Posterior vena cava (tissue), 2 donors: ENCODE measurements around the gene NPPC. TPM values are rescaled to one million over a fixed set of nuclear protein-coding genes. Genes with fewer than 3 reads are reported as not detected.

Experiments
- DNase-seq: peaks from one replicate; pipeline ENCODE4 v3.0.0-alpha.2; 2020; ENCODE audit warnings: low spot score
- intact Hi-C, 2 donors: fragments of 100-400 bp; cut with DNase I; formaldehyde crosslinking; loops; one replicate each; pipeline versions ENCODE4 v1.14.1 to v1.14.2; 2022 to 2023
- total RNA-seq, 2 donors: library from RNA; stranded (reverse); fragmentation: NEBNext Ultra II Directional; extraction: Animal tissue kit (Norgen Biotek cat#: 25700); gene quantifications; one replicate each; pipeline ENCODE4 v1.2.1, GENCODE V29; 2021
- donor health status: DM: yes; HTN: yes; CAD: no.
- donor health status: DM: yes; HTN: yes; CAD: no.

The NPPC gene
- total RNA-seq, 2 donors from 2014 or later, result 0.93 to 9.2 TPM

DNA sequence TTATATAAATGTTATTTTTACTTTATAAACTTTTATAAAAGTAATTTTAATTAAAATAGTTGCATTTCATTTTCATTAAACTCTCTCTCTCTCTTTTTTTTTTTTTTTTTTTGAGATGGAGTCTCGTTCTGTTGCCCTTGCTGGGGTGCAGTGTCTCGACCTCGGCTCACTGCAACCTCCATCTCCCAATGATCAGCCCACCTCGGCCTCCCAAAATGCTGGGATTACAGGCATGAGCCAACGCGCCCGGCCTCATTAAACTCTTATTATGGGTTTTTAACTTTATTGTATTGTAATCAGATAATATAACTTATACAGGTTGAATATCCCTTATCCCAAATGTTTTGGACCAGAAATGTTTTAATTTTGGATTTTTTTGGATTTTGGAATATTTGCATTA, 10.9 kb upstream of the NPPC start:
- intact Hi-C loops, result no loop called here
- DNase-seq, result peak; percentile 48

DNA sequence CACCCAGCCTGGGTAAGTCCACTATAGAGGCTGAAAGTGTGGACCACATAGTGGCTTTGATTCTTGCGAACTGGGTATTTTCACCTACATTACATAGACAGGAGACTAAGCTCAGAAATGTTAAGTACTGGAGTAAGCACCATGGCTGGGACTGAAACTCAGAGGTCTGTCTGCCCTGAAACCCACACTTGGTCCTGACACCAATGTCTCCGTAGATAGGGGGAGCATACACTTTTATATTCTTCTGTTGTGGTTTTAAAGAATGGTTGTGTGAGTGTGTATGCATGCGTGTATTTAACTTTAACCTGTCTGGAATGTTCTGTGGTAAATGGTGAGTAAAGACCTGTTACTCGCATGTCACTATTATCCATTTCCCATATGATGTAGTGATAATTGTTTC, 10.3 kb upstream of the NPPC start:
- intact Hi-C loops, result no loop called here
- DNase-seq, result no peak

DNA sequence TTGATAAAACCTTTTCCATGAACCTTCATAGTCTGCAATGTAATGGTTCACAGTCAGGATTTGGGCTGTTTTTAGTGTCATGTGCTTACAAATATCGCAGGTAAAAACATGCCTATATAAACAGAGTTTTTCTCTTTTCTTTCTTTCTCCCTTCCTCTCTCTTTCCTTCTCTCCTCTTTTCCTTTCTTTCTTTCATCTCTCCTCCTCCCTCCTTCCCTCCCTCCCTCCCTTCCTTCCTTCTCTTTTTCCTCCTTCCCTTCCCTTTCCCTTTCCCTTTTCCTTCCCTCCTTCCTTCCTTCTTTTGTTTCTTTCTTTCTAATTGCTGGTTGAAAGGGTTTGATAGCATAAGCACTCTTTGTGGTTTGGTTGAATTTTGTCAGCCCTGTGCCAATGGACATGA, 9.6 kb upstream of the NPPC start:
- intact Hi-C loops, result no loop called here
- DNase-seq, result no peak

DNA sequence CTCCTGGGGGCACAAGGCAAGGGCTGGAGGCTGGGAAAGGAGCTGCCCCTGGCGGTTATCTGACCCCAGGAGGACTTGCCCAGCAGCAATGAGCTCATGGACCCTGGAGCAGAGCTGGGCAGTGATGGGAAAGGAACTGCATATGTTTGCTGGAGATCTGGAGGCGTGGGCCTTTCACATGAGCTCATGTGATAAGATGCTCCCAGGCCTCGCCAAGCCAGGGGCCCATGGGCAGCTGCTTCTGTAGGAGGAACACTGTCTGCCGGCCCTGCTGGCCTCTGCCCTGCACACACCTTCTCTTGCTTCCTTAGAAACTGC, 9.0 kb upstream of the NPPC start:
- intact Hi-C loops, result no loop called here

DNA sequence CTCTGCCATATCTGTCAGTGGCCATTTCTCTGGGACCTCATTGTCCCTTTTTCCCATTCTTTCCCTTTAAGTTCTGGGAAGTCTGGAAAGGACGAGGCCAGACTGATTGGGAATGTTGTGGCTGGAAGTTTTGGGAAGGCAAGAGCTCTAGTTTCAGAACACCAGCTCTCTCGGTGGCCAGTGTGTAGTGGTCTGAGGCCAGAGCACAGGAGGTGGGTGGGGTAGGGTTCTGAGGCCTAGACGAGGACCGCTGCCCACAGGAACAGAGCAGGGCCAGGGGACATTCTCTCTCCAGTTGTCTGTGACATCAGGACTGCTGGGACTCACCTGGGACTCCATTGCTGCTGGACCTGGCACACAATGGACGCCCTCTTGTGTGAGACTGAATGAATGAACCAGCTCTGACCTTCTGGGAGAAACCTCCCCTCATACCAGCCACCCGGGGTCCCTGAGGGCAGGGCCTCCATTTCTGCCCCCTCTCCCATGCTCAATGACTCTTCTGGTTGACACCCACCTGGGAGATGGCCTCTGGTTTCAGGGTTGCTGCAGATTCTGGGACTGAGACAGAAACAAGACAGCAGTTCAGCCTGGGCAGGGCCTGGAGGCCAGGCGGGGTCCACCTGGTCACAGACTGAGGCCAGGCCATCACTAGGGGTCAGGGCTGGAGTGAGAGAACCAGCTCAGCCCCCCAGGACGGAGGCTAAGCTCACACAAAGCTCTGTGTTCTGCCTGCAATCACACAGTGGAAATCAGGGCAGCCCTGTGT, 8.4 kb upstream of the NPPC start:
- peak; percentile 68 for DNase-seq
- intact Hi-C loops, result no loop called here

More for the DNA sequence above, 9.0 kb upstream of the NPPC start:
- DNase-seq, result no peak

DNA sequence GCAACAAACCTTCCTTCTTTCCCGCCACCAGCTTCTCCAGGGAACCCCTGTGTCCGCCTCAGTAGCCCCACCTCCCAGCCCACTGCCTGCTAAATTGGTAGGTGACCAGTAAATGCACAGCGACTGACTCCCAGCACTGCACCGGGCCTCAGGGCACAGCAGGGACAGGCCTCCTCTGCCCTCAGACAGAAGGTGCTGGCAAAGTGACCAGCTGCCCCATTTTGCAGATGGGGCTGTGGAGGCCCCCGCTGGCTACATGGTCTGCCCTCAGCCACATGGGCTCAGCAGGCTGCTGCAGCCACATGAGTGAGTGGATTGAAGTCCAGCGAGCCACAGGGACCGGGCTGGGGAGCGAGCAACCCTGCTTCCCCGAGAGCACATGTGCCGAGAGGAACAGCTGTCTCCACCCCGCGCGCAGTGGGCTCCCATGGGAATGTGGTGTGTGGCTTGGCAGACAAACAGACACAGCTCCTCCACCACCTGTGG, 7.8 kb upstream of the NPPC start:
- intact Hi-C loops, result no loop called here
- DNase-seq, result peak; percentile 65

DNA sequence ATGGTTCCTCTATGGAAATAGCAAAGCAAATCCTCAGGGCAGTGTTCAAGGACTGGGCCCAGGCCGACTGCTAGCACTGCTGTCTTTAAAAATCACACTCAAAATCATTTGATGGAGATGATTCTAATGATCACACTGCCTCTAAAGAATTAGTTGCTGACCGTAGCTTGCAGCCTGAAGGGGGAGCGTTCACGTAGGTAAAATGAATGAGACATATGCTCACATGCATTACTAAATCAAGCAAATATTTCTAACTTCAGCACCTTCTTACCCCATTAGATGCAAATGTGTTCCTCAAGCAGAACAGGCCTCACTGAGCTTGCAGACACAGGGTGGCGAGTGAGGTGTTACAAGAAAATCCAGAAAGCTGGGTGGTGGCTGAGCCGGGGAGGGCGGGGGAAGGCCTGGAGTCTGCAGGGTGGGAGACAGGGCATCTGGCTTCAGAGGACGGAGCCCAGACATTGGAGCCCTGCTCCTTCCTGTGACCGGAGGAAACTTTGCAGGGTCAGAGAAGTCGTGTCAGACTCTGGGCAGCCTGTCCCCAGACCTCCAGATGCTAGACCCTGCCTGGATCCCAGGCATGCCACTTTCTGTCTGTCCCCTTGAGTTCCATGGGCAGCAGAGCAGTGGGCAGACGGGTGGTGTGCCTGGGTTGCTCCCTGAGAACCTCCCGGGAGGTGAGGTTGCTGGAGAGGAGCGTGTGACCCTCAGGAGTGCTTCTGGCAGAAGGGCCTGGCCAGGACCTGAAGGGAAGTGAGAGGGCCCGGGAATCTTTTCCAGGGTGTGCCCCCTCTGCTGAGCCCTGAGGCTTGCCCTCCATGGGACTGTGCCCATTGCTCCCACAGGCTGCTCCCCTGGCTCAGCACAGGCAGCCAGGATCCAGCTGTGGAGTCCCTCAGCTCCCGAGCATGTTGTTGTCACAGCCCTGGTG, 7.1 kb upstream of the NPPC start:
- intact Hi-C loops, result no loop called here
- peak; percentile 53 for DNase-seq

DNA sequence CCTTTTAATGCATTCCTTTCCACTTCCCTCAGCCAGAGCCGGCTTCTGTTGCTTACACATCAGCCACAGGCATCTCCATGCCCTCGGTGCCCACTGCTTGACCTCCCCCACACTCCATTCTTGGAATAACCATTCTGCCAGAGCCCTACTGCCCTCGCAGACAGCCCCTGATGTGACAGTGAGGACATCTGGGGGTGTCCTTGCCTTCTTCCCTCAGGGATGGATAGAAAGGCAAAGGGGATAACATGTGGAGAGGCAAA, 6.4 kb upstream of the NPPC start:
- intact Hi-C loops, result no loop called here
- peak; percentile 23 for DNase-seq

DNA sequence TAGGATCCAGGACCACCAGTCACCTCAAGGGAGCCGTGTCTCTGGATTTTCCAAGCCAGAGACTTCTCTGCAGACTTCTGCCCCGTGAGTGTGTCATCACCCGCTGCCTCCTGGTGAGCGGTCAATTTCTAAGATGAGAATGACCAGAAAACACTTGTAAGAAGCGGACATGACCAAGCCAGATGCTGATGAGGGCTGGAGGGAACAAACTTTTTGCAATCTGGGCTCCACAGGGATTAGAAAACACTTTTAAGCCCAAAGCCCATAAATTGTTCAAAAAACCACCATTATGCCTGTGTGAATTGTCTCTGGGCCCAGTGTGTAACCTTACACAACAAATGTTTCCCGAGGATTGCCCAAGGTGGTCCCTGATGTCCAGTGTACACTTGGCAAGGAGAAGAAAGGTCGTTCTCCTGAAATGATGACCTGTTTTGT, 5.3 kb upstream of the NPPC start:
- intact Hi-C loops, result no loop called here
- DNase-seq, result peak; percentile 70

DNA sequence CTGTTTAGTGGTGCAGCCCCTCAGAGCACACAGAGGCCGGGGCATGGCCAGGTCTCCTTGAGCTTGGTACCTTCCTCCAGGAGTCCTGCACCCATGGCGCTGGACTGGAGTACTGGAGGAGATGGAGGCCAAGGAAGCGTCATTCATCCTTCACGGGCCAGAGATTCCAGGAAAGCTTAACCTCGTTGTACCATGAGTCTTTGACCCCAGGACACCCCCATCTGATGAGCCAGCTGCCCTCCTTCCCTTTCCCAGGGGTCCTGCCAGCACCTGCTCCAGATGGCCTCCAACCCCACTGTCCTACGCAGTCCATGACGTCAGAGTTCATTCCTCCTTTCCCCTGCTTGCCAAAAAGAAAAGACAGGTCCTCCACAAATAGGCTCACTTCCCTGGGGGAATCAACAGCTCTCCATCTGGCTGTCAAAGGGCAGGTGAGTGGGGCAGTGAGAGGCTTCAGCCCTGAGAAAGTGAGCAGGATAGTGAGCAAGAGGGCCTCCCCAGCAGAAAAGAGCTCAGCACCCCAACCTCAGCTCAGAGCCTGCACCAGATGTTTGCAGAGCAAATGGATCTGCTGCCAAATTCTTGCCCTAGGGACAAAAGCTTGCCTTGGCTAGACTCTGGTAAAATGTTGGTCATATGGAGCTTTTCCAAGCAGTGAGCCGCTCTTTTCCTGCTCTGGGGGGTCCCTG, 4.5 kb upstream of the NPPC start:
- DNase-seq, result peak; percentile 71

DNA sequence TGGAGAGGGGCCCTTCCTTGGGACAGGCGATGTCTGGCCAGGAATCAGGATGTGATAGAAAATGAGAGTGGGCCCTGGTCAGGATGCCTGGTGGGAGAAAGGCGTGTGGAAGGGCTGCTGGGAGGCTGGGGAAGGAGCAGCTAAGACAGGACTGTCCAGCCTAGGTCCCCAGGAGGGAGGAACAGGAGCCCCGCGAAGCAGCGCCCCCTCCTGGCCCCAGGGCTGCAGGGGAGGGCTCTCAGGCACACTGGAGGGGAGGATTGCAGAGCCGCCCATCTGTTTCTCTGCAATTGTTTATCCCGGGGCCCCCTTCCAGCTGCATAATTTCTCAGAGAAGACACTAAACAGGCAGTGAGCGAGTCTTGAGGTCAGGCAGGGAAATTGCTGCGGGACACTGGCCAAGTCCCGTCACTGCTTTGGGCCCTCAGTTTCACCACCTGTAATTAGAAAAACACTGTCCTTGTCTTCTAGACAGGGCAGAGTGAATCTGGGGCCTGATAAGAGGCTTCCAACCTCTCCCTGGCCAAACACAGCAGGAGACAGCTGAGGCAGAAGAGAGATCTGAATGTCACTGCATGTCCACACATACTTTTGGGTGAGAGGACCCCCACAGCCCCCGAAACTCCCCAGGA, 3.9 kb upstream of the NPPC start:
- DNase-seq, result peak; percentile 47

More for the DNA sequence above, 4.5 kb upstream of the NPPC start:
- intact Hi-C loops, result no loop called here

DNA sequence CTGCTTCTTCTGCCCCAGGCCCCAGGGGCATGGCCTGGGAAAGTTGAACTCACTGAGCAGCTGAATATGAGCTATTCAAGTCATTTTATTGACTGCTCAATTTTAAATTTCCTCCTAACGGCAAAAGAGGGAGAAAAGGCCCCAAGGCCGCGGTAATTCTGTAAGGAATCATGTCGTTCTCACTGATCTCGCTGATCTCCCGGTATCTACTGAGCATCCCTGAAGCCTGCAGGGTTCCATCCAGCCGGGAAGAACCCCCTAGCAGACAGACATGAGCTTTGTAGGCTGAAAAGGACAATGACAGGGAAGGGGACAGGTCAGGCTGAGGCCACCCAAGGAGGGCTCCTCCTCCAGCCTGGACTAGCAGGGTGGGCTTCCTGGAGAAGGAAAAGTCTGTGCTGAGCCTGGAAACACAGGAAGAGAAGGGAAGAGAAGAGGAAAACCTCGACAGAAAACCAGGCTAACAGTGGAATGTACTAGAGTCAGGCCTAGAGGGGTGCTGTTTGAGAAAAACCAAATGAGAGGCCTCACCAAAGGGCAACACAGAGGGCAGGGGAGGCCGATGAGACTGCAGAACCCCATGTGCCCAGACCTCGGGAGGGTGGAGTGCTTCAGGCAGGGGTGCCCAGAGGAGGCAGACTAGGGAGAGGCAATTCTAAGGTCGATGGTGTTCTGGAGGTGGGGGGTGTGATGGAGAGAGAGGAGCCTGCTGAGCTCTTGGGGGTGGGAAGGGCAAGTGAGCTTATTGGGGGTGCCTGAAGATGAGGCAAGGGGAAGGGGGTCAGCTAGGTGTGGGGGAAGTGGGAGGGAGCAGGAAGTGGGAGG, 2.9 kb upstream of the NPPC start:
- intact Hi-C loops, result loop anchor here (5.0 to 10.0 kb wide), 3 partner anchors 206 to 398 kb away; no protein-coding TSS in a partner anchor
- peak; percentile 43 for DNase-seq

More for the DNA sequence above, 3.9 kb upstream of the NPPC start:
- intact Hi-C loops, result loop anchor here (5.0 to 10.0 kb wide), 3 partner anchors 205 to 397 kb away; no protein-coding TSS in a partner anchor

DNA sequence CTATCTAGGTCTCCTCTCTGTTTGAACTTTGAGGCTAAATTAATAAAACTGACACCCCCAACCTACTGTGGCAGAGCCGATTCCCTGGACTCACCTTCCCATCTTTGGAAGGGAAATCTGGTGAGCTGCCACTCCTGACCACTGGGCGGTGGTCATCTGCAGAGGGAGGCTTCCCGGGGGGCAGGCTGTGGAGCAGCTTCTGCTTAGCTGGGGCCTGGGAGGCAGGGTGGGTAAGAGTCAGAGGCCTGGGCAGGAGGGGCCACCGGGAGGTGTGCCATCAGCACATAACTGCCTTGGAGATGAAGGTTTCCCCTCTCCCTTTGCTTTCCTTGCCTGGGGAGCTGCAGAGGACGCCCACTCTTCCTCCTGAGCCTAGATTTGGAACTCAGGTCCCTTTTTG, 2.3 kb upstream of the NPPC start:
- intact Hi-C loops, result loop anchor here (5.0 to 10.0 kb wide), 3 partner anchors 206 to 399 kb away; no protein-coding TSS in a partner anchor
- peak; percentile 62 for DNase-seq

DNA sequence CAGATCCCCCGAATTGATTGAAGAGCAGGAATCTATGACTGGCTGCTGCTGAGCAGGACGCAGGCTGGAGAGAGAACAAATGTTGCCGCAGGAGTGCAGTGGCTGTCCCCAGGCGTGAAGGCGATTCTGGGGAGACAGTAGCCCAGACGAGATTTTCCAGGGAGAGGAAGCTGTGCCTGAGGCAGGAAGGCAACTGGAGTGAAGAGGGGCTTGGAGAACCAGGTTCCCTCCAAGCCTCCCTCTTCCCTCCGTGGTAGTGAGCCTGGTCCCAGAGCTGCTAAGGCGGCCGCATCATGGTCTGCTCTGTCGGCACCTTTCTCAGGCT, 1.3 kb upstream of the NPPC start:
- no peak for DNase-seq
- intact Hi-C loops, result loop anchor here (5.0 to 10.0 kb wide), 3 partner anchors 207 to 400 kb away; no protein-coding TSS in a partner anchor

DNA sequence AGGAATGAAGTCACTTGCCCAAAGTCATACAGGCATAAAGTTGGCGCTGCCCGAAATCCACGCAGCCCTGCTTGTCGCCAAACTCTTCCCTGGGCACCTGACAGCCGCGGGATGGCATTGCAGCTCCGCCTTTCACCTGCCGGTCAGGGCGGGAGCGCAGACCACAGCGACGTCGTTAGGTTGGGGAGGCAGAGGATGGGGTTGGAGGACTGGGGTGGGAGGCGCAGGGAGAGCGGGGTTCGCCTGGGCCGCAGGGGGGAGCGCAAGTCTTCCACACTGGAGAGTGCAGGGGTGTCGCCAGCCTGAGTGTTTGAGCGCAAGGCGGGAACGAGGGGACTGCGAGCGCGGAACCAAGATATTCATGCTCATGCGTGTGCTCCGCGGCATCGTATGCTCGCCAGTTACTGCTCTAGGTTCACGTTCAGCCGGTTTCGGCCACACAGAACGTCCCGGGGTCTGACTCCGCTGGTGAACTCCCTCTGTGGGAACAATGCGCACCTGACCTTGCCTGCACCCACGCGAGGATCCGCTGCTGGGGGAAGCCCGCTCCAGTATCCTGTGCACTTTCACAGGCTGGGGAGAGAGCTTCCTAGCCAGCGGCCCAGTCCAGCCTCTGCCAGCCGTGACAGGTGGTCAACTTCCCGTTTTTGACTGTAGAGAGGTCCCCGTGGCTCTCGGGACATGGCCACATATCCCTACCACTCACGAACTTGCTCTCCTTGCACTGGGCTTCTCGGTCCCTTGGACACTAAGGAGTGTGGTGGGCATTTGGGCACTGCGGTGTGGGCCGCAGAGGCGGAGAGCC, 767 bp upstream of the NPPC start:
- intact Hi-C loops, result loop anchor here (5.0 to 10.0 kb wide), 3 partner anchors 208 to 400 kb away; no protein-coding TSS in a partner anchor
- peak; percentile 80 for DNase-seq

DNA sequence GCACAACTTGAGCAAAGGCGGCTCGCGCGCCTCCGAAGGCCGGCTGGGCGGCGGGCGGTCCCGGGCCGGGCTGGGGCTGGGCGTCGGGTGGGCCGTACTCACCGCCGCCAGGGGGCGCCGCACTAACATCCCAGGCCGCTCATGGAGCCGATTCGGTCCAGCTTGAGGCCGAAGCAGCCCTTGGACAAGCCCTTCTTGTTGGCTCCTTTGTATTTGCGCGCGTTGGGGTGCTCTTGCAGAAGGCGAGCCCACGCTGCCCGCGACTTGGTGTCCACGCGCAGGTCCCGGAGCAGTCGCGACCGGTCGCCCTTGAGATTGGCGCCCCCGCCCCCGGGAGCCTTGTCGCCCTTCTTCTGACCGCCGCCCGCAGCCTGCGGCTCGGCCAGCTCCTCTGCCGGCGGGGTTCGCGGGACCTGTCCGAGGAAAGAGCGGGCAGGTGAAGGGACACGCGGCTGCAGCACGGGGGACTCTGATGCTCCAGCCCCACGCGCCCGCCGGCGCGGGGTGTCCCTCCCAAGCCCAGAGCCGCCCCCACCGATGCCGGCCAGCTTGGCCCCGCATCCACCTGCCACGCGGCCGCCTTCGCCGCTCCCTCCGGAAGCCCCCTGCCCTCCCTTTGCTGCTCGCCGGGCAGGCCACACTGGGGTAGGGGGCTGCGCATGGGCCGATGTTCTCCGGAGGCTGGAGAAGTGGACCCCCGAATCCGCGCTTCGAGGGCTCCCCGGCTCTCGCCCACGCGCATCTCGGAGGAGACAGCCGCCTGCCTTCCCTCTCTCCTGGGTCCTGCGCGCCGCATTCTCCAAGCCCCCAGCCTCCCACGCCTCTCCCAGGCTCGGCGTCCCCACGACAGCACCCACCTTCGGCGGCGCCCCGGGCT, 655 bp downstream of the NPPC start:
- peak; percentile 96 for DNase-seq
- intact Hi-C loops, result loop anchor here (5.0 to 10.0 kb wide), 3 partner anchors 209 to 402 kb away; no protein-coding TSS in a partner anchor

DNA sequence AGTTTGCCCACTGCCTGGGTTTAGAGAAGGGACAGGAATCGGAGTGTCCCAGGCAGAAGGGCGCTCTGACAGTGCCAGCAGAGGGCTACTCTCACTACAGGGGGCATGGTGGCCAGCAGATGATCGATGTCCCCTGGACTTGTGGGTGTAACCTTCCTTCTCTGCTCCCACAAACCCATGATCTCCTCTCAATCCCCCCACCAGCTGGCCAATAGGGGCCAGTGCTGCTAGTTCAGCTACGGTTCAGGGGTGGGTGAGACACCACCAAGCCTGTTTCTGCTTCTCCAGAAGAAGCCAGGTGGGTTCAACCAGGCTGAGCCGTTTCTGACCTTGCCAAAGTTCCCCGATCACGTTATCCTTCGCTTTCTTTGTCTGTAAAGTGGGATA, 1.3 kb downstream of the NPPC start:
- intact Hi-C loops, result loop anchor here (5.0 to 10.0 kb wide), 3 partner anchors 210 to 402 kb away; no protein-coding TSS in a partner anchor
- DNase-seq, result no peak
